DOHH2 (cell line): Measurements from ENCODE around the gene CMIP.

Source experiments
- EZH2phosphoT487 ChIP-seq: fragments of 200-600 bp; sonication (generic); IDR thresholded peaks from 2 replicates; pipeline ENCODE4 v1.6.1; 2017; ENCODE audit warnings: borderline replicate concordance, mild to moderate bottlenecking, antibody characterized with exemption, low read length, moderate library complexity, mixed read lengths
- TF ChIP-seq, protein P1 (sequence below): fragments of 200-600 bp; sonication (generic); IDR thresholded peaks from one replicate; pipeline ENCODE4 v1.5.1; 2014; ENCODE audit warnings: antibody characterized with exemption, mild to moderate bottlenecking, low read depth, low read length; ENCODE audit not compliant: poor library complexity, severe bottlenecking

DNA sequence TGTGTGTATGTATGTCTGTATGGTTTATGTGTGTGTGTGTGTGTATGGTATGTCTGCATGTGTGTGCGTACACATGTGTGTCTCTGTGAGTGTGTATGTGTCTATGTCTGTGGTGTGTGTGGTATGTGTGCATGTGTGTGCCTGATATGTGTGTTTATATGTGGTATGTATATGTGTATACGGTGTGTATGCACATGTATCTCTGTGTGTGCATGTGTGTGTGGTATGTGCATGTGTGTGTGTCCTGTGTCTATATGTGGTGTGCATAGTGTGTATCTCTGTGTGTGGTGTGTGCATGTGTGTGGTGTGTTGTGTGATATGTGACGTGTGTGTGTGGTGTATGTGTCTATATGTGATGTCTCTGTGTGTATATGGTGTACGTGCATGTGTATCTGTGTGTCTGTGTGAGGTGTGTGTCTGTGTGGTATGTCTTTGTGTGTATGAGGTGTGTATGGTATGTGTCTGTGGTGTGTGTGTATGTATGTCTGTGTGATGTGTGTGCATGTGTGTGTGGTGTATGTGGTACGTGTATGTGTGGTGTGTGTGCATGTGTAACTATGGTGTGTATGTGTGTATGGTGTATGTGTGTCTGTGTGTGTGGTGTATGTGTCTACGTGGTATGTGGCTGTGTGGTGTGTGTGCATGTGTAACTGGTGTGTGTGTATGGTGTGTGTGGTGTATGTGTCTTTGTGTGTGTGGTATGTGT, 170.2 kb downstream of the CMIP start:
- TF ChIP-seq, protein P1, sequence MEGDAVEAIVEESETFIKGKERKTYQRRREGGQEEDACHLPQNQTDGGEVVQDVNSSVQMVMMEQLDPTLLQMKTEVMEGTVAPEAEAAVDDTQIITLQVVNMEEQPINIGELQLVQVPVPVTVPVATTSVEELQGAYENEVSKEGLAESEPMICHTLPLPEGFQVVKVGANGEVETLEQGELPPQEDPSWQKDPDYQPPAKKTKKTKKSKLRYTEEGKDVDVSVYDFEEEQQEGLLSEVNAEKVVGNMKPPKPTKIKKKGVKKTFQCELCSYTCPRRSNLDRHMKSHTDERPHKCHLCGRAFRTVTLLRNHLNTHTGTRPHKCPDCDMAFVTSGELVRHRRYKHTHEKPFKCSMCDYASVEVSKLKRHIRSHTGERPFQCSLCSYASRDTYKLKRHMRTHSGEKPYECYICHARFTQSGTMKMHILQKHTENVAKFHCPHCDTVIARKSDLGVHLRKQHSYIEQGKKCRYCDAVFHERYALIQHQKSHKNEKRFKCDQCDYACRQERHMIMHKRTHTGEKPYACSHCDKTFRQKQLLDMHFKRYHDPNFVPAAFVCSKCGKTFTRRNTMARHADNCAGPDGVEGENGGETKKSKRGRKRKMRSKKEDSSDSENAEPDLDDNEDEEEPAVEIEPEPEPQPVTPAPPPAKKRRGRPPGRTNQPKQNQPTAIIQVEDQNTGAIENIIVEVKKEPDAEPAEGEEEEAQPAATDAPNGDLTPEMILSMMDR, result no peak
- no peak for TF ChIP-seq EZH2phosphoT487
